GM21381 (cell line): ENCODE data around the gene SORL1.
A peak's percentile ranks its signal among the peaks of the same experiment; 100 is the strongest.

Experiments
- ATAC-seq: cut with Tn5 transposase; IDR thresholded peaks from one replicate; pipeline ENCODE4 v1.9.1; 2021; ENCODE audit warnings: mild to moderate bottlenecking, moderate library complexity; ENCODE audit not compliant: unreplicated experiment

The SORL1 gene

GRCh38 chr11:121561240-121561639, 109.1 kb downstream of the SORL1 start:
- ATAC-seq: no peak

GRCh38 chr11:121561716-121562115, 109.6 kb downstream of the SORL1 start:
- no peak for ATAC-seq

GRCh38 chr11:121563003-121563402, 110.9 kb downstream of the SORL1 start:
- ATAC-seq: no peak

GRCh38 chr11:121563900-121564822, 112.0 kb downstream of the SORL1 start:
- ATAC-seq: no peak

- no peak for ATAC-seq
Measured at GRCh38 chr11:121564948-121565684, 113.0 kb downstream of the SORL1 start.

- ATAC-seq: no peak
Measured at GRCh38 chr11:121566279-121567168, 114.4 kb downstream of the SORL1 start.

- ATAC-seq: no peak
Measured at GRCh38 chr11:121567995-121568394, 115.9 kb downstream of the SORL1 start.

GRCh38 chr11:121569332-121570299, 117.5 kb downstream of the SORL1 start:
- peak; percentile 99 for ATAC-seq

- ATAC-seq: no peak
Measured at GRCh38 chr11:121570453-121570852, 118.3 kb downstream of the SORL1 start.

GRCh38 chr11:121571506-121571905, 119.4 kb downstream of the SORL1 start:
- ATAC-seq: no peak

- no peak for ATAC-seq
Measured at GRCh38 chr11:121572571-121573059, 120.5 kb downstream of the SORL1 start.

- no peak for ATAC-seq
Measured at GRCh38 chr11:121574801-121575200, 122.7 kb downstream of the SORL1 start.

- peak; percentile 52 for ATAC-seq
Measured at GRCh38 chr11:121575250-121575962, 123.3 kb downstream of the SORL1 start.

- ATAC-seq: peak; percentile 28
Measured at GRCh38 chr11:121575963-121576290, 123.8 kb downstream of the SORL1 start.

GRCh38 chr11:121576531-121576930, 124.4 kb downstream of the SORL1 start:
- ATAC-seq: no peak

- no peak for ATAC-seq
Measured at GRCh38 chr11:121577106-121577848, 125.2 kb downstream of the SORL1 start.

- ATAC-seq: no peak
Measured at GRCh38 chr11:121578251-121578976, 126.3 kb downstream of the SORL1 start.

GRCh38 chr11:121580154-121580553, 128.0 kb downstream of the SORL1 start:
- no peak for ATAC-seq
